NB4 (cell line): ENCODE data around the gene SMIM17.
A peak's percentile ranks its signal among the peaks of the same experiment; 100 is the strongest.

Source experiments
- DNase-seq: peaks from one replicate; pipeline ENCODE4 v3.0.0; 2010; ENCODE audit warnings: low read depth
- H3K4me3 ChIP-seq: one replicate; pipeline ENCODE4 v1.5.1; 2011; ENCODE audit warnings: mild to moderate bottlenecking, low read depth, low read length, moderate library complexity
- CTCF ChIP-seq: IDR thresholded peaks from one replicate; pipeline ENCODE4 v1.5.1; 2012; ENCODE audit warnings: low read depth, low read length
- MAX ChIP-seq: IDR thresholded peaks from 2 replicates; pipeline ENCODE4 v1.6.1; 2011; ENCODE audit warnings: low read depth, low read length
- MYC ChIP-seq: IDR thresholded peaks from 2 replicates; pipeline ENCODE4 v1.6.1; 2011; ENCODE audit warnings: low read depth, low read length
- POLR2A ChIP-seq: IDR thresholded peaks from 2 replicates; pipeline ENCODE4 v1.6.1; 2011; ENCODE audit warnings: mild to moderate bottlenecking; ENCODE audit not compliant: insufficient read length; ENCODE audit errors: extremely low read depth

Gene SMIM17

GRCh38 chr19:56642711-56643459 is at the start of gene SMIM17:
SMIM17 (plus strand) TSS chr19:56643159; CDS start chr19:56645668, 2,509 bp downstream.
- H3K4me3 ChIP-seq = no peak within 1 kb of the TSS
- DNase-seq = no peak
- TF ChIP-seq CTCF (no peak), MAX (no peak), POLR2A (no peak), MYC (no peak)

GRCh38 chr19:56594446-56594782 is 48.5 kb upstream of the SMIM17 start:
- no peak for DNase-seq
- H3K4me3 ChIP-seq = no peak overlapping the region
- TF ChIP-seq MAX (no peak), CTCF (no peak), POLR2A (no peak), MYC (no peak)

- TF ChIP-seq MAX (no peak), MYC (no peak)
- peak; percentile 77 for DNase-seq
- peak within 1 kb of the TSS; percentile 72 for H3K4me3 ChIP-seq
Measured at GRCh38 chr19:56594783-56595547, 48.0 kb upstream of the SMIM17 start, which contains the start of gene ZNF71. ZNF71 (plus strand) TSS chr19:56595302; CDS start chr19:56601559, 6,257 bp downstream.

GRCh38 chr19:56595548-56595899 is 47.4 kb upstream of the SMIM17 start:
- TF ChIP-seq MYC = no peak
- TF ChIP-seq MAX = no peak
- no peak for TF ChIP-seq CTCF
- TF ChIP-seq POLR2A = no peak
- H3K4me3 ChIP-seq = peak overlapping the region; percentile 72
- DNase-seq = no peak

- no peak for TF ChIP-seq CTCF
- TF ChIP-seq MYC = no peak
- TF ChIP-seq POLR2A = no peak
- no peak for TF ChIP-seq MAX
- no peak for DNase-seq
- no peak overlapping the region for H3K4me3 ChIP-seq
Measured at GRCh38 chr19:56596676-56597075, 46.3 kb upstream of the SMIM17 start.

- H3K4me3 ChIP-seq = no peak overlapping the region
- DNase-seq = no peak
- TF ChIP-seq MAX (no peak), CTCF (no peak), POLR2A (no peak), MYC (no peak)
Measured at GRCh38 chr19:56597696-56598095, 45.3 kb upstream of the SMIM17 start.
